ENCODE results near the gene RNF19B.

The RNF19B gene

GRCh38 chr1:32948390-32948722, 16.3 kb downstream of the RNF19B start:
- H3K4me3 ChIP-seq (replicated peaks in 1 of 2; ENCODE audit: low read depth in 2 of 2, low read length in 2 of 2): no peak overlapping the region
- no peak for DNase-seq (ENCODE audit: low read depth in 2 of 2)
- TF ChIP-seq CTCF (IDR thresholded peaks at IDR 0.05; ENCODE audit: low read depth, low read length): no peak

- DNase-seq (ENCODE audit: low read depth in 2 of 2): no peak
- no peak overlapping the region for H3K4me3 ChIP-seq (replicated peaks in 1 of 2; ENCODE audit: low read depth in 2 of 2, low read length in 2 of 2)
- no peak for TF ChIP-seq CTCF (IDR thresholded peaks at IDR 0.05; ENCODE audit: low read depth, low read length)
Observed at GRCh38 chr1:32947669-32948389, 16.8 kb downstream of the RNF19B start.

- no peak overlapping the region for H3K4me3 ChIP-seq (replicated peaks in 1 of 2; ENCODE audit: low read depth in 2 of 2, low read length in 2 of 2)
- no peak for TF ChIP-seq CTCF (IDR thresholded peaks at IDR 0.05; ENCODE audit: low read depth, low read length)
- DNase-seq (ENCODE audit: low read depth in 2 of 2): peak in 1 of 2 donors; percentile 43
Observed at GRCh38 chr1:32946413-32946812, 18.2 kb downstream of the RNF19B start.

- H3K4me3 ChIP-seq (replicated peaks in 1 of 2; ENCODE audit: low read depth in 2 of 2, low read length in 2 of 2): no peak overlapping the region
- no peak for DNase-seq (ENCODE audit: low read depth in 2 of 2)
- no peak for TF ChIP-seq CTCF (IDR thresholded peaks at IDR 0.05; ENCODE audit: low read depth, low read length)
Observed at GRCh38 chr1:32944180-32944579, 20.4 kb downstream of the RNF19B start.

- peak; percentile 92 to 93 for DNase-seq (ENCODE audit: low read depth in 2 of 2)
- no peak for TF ChIP-seq CTCF (IDR thresholded peaks at IDR 0.05; ENCODE audit: low read depth, low read length)
- no peak overlapping the region for H3K4me3 ChIP-seq (replicated peaks in 1 of 2; ENCODE audit: low read depth in 2 of 2, low read length in 2 of 2)
Observed at GRCh38 chr1:32939655-32940371, 24.8 kb downstream of the RNF19B start.

- no peak for DNase-seq (ENCODE audit: low read depth in 2 of 2)
- H3K4me3 ChIP-seq (replicated peaks in 1 of 2; ENCODE audit: low read depth in 2 of 2, low read length in 2 of 2): no peak overlapping the region
- TF ChIP-seq CTCF (IDR thresholded peaks at IDR 0.05; ENCODE audit: low read depth, low read length): no peak
Observed at GRCh38 chr1:32937061-32937460, 27.5 kb downstream of the RNF19B start.

Data from cardiac fibroblast (primary cell).